ENCODE results near the gene RANGRF. TPM values are rescaled to one million over a fixed set of nuclear protein-coding genes. Genes with fewer than 3 reads are reported as not detected.

Gene RANGRF
- total RNA-seq, 1 donor from 2014 or later, result 13.4 TPM

DNA sequence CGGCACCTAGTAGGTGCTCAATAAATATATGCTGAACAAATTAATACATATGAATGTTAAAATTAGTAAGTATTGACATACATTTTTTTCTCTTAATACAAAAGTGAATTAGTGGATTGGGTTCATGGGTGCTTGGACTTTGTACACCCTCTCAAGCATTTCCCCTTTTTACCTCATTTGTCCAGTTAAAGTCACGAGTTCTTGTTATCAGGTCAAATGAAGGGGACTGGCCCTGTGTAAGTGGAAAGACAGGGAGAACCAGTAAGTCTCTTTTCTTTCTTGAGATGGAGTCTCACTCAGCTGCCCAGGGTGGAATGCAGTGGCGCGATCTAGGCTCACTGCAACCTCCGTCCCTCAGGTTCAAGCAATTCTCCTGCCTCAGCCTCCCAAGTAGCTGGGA lies 13.7 kb upstream of the RANGRF start:
- DNase-seq, result no peak

DNA sequence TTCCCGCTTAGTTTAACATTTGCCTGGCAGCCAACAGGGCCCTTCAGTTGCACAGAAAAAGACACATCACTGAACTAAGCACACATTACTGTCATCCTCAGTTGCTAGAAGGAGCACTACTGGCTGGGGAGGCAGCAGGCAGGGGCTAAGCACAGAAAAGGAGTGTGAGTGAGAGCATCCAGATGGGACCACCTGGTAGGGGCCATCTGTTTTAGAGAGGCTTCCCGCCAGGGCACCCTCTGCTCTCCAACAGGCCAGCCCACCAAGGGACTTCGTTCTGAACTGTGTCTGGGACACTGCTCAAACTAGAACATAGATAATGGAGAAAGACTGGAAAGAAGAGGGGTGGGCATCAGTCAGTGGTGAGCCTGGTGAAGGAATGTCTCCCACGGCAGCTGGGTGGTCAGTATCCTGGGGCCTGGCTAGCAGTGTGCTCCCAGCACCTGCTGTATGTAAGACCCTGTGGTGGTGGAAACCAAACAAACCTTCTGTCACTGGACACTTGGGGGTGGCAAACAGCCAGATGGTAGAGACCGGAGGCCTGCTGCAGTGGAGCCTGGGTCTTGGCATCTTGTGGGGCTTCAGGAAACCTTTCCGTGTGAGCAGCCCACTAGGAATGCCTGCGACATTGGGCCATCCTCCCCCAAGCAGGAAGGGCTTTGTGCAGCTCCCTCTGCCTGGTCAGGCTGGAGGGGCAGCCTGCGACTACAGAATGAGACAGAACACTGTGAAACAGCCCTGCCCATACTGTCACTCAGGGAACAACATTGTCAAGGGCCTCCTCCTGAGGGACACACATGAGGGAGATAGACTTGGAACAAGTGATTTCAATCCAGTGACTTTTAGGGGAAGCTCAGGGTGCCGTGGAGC lies 12.8 kb upstream of the RANGRF start:
- peak; percentile 12 for DNase-seq

DNA sequence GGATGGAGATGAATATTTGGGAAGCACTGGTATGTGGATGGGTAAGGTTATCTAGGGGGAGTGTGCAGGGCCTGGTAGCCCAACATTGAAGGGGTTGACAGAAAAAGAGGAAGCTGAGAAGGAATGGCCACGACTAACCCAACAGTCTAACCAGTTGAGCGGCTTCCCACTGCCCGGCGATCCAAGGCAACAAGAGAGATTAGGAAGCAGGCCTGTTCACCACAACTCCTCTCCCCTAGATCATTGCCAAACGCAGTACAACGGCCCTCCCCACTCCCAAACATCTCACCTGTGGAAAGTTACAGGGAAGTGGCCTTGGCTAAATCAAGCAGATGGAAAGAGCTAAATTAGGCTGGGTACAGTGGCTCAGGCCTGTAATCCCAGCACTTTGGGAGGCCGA lies 11.2 kb upstream of the RANGRF start:
- DNase-seq, result no peak

DNA sequence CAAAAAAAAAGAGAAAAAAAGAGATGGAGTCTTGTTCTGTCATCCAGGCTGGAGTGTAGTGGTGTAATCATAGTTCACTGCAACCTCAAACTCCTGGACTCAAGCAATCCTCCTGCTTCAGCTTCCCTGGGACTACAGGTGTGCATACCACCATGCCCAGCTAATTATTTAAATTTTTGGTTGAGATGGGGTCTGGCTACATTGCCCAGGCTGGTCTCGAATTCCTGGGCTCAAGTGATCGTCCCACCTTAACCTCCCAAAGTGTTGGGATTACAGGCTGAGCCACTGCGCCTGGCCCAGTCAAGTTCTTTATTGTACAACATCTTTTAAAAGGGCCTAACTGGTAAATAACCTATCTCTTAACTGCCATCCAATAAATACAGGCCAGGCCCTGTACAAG lies 6.1 kb upstream of the RANGRF start:
- no peak for DNase-seq

DNA sequence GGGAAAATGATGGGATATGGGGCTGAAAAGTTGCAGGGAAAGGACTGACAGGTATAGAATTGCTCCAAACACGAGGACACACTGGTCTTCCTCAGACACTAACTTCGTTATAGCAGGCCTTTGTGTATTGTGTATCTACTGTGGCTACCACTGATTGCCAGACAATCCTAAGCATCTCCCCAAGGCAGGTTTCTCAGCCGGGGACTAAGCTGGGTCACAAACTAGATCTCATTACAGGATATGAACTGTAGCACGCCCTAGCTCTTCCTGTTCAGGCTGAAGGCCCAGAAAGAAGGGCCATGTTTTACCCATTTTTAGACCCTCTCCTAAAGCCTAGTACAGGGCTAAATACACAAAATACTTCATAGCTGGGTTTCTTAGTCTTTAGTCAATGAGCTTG lies 5.1 kb upstream of the RANGRF start:
- DNase-seq, result no peak

DNA sequence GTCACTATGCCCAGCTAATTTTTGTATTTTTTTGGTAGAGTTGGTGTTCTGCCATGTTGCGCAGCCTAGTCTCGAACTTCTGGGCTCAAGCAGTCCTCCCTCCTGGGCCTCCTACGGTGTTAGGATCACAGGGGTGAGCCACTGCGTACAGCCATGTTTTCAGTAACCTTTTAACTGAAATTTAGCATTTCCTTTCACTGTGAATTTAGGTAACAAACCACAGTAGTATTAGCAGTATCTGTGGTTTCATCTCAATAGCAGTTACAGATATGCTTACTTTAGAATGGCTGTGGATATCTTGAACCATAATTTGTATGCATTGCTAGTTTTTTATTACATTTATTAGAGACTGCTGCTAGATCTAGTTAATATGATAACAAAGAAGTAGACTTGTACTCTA lies 4.3 kb upstream of the RANGRF start:
- DNase-seq, result no peak

DNA sequence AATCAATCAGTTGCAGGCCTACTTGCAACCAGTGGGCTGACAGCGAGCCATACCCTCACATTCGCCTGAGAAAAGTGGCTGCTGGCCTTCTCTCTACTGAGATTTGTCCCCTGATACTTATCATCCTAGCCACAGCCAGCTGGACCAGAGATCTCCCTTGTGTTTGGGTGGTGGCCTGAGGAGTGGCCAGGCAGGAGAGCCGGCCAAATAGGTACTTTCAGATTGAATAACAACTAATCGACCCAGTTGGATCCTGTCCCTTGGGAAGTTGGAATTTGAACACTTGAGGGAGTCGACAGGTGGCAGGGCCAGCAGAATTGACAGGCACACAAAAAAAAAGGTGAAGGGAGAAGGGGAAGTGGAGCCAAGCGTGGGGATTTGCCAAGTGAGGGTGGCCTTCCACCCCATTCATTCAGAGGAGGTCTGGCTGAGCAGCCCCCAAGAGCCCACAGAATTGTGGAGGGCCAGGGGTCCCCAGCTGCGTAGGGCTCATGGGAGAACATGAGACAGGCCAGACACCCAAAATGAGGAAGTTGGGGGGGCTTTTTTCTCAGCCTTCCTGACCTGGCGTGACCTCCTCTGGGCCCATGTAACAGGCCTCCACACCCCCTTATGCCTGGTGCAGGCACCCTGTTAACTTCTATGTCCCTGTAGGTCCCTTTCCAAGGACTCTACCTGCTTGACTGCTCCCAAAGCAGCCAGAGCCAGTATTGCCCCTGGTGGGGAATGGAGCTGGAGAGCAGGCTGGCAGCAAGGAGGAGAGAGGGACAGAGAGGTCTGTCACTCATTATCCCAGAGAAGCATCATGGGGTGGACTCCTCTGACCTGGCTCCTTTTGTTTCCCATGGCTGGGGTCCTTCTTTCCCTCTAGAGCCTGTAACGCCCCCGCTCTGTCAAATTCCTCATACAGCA lies 2.9 kb upstream of the RANGRF start:
- DNase-seq, result no peak

DNA sequence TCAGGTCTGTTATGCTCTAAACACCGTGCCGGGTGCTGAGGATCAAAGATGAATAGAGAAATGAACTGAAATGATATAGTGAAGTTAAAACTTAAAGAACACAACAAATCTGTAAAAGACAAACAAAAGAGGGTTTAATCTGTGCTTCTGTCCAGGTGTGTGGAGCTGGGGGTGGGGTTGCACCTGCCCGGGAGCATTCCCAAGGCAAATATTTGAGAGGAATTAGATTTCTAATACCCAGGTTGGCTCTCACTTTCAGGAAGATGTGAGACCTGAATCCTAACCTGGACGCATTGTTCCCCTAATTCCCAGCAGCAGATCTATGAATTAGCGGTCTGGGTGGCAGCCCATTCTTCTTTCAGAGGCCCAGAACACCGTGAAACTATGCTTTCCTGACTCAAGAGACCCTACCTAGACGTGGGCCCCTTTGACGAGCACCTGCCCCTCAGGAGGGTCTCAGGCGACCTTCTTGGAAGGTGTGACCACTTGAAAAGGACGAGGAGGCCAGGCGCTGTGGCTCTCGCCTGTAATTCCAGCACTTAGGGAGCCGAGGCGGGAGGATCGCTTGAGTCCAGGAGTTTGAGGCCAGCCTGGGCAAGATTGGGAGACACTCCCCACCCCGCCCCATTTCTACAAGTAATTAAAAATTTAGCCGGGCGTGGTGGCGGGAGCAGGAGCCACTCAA lies 677 bp upstream of the RANGRF start:
- DNase-seq, result no peak

DNA sequence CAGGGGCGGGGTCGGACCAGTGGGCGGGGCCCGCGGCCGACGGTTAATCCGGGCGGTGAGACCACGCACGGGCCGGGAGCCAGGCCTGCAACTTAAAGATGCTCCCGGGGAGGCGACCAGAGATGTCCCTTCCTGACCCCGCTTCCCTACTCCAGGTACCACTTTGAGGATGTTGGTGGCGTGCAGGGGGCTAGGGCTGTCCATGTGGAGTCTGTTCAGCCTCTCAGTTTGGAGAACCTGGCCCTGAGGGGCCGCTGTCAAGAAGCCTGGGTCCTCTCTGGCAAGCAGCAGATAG lies 580 bp downstream of the RANGRF start:
- no peak for DNase-seq

DNA sequence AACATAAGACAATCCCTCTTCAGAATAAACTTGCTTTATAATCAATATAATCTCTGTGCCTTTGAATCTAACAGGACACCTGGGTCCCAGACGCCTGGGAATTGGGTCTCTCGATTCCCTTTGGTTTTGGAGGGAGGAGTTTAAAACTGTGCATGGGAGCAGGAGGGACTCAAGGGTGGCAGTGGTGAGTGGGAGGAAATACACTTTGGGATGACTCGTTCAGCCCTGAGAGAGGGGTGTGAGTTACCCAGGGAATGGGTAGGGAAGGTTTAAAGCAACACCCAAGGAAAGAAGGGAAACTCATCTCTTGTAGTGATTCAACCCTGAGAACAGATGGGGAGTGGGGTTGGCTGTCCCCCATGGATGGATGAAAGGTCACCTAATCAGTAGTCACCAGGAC lies 1.6 kb downstream of the RANGRF start:
- no peak for DNase-seq

DNA sequence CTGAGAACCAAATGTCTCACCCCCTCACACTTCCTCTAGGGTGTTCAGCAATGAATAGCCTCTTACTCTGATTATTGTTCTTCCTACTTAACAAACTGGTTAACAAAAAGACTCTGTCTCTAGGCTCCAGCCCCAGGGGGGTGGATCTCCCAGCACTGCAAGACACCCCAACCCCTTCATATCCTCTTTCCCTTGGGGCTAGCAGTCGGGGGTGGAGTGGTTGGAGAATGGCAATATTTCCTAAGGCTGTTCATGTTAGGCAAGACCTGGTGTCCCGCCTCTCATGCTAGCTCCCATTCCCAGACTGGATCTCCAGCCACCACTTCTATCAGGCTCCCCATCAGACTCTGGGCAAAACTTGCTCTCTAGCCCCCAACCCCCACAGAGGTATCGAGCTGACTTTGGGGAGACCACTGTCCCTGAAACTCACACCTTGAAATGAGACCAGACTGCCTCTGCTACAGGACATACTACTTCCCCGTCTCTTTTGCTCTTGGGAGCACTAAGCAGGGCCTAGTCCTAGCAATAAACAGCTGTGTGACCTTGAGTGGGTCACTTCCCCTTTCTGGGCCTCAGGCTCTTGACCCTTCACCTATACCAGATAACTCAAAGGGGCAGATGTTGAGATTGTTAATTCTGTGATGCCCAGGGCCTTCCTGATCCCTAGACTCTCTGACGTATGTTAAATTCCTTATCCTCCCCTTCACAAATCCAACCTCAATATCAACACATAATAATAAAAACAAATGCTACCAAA lies 4.3 kb downstream of the RANGRF start:
- no peak for DNase-seq

DNA sequence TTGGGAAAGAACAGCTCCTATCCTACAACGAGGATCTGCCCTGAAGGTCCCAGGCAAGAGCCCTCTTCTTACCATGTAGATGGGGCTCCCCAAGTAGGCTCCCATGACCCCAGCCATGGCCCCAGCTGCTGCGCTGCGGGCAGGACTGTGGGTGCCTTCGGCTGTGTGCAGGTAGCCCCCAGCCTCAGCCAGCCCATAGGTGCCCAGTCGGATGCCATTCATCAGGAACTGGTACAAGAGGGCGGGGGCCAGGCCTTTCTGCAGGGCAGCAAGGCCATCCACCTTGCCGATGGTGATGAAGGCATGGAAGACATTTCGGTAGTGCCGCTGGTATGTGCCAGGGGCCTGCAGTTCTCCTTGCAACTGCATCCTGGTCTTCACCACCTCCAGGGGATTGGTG lies 5.9 kb downstream of the RANGRF start:
- no peak for DNase-seq

DNA sequence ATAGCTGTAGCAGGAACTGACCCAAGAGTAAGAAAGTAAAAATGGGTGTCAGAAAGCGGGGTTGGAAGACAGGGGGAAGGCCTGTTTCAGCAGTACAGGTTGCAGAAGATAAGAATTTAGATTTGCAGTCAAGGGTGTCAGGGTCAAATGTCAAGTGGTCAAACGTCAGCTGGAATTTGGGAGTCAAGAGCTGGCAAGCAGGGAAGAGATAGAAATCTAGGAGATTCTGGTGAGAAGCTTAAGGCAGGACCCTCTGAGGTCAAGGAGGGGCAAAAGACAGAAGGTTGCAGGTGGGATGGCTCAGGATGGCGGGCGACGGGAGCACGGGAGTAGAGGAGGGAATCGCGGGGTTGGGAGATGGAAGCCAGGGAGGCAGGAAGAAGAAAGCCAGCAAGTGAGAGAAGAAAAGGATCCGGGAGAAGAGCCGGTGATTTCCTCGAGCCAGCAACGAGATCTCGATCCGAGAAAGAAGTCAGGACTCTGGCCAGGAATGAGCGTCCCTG lies 6.4 kb downstream of the RANGRF start:
- no peak for DNase-seq

DNA sequence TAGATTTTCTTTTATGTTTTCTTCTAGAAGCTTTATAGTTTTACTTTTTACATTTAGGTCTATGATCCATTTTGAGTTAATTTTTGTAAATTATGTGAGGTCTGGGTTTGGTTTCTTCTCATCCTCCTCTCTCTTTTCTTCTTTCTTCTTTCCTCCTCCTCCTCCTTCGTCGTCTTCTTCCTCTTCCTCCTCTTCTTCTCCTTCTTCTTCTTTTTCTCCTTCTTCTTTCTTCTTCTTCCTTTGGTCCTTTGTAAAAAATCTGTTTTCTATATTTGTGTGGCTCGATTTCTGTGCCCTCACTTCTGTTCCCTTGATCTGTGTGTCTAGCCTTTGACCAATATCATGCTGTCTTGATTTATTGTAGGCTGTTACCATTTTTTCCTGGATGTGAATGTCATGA lies 11.8 kb downstream of the RANGRF start:
- DNase-seq, result no peak

DNA sequence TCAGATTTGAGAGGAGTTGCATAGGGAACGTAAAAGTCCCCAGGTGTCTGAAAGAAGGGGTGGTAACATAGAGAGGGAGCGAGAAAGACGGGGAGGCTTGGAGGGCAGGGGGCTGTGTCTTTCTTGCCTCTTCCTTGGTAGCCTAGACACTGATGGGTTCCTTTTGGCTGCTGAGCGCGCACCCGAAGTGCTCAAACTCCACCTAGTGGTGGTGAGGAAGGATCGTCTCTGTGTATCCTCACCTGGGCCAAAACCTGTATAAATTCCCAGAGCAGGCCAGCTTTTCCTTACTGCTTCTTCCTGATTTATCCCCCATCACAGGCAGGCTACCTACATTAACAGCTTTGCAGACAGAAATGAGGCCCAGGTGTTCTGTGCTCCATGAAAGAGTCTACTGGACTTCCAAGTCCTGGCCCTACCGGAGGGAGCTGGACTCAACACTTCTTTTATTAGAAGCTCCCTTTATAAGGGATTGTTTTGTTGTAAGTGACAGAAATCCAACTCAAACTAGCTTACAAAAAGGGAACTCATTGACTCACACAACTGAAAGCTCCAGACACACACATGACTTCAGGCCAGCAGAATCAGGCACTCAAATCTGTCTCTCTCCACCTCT lies 12.3 kb downstream of the RANGRF start:
- DNase-seq, result peak; percentile 84

DNA sequence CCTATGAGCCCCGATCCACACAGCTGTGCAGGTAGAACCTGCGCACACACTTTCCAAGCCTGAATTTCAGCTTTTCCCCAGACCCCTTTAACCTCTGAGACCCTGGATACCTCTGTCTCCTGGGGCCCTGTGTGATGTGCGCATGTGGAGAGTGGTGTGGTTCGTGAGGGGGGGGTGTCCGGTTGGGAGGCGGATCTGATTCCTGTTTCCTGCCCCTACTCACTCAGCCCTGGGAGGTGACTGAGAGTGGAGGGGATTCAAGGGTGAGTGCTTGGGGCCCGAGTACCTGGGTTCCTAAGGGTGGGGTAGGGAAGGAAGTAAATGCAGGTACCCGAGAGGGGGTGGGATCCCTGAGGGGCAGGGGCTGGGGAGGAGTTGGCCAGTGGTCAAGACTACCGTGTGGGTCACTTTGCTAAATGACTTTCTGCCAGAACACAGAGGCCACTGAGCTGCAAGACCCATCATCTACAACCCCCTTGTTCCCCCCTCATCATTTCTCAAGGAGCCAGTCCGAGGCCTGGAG lies 22.2 kb downstream of the RANGRF start:
- DNase-seq, result peak; percentile 72

DNA sequence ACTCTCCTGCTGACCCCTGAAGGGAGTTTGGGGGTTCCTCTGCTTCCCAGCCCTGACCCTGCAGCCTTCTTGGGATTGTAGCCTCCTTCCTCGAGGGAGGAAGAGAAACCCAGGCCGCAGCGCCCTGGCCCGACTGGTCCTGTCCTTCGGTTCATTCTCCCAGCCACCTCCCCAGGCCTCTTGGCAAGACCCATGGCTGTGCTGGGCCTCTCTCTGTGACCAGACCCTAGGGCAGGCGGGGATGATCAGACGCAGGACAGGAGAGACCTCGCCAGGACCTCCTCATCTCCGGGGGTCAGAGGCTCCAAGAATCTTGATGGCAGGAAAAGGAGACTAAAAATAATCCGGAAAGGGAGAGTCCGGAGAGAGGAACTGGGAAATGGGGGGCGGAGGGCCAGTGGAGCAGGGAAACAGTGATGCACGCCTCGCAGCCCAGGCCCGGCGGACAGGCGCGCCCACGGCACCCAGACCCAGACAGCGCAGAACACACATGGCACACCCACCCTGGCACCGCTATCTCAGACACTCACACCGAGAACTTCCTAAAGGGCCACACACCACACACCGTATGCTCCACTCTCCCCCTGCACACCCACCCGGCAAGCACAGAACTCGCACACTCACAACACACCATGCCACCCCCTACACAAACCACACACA lies 22.8 kb downstream of the RANGRF start:
- peak; percentile 48 for DNase-seq

DNA sequence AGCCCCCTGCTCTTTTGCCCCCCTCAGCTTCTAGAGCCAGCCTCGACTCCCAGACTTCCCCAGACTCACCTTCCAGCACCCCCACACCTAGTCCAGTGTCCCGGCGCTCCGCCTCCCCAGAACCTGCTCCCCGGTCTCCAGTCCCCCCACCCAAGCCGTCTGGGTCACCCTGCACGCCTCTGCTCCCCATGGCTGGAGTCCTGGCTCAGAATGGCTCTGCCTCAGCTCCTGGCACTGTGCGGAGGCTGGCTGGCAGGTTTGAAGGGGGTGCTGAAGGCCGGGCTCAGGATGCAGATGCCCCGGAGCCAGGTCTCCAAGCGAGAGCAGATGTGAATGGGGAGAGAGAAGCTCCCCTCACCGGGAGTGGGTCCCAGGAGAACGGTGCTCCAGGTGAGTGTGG lies 23.8 kb downstream of the RANGRF start:
- no peak for DNase-seq

DNA sequence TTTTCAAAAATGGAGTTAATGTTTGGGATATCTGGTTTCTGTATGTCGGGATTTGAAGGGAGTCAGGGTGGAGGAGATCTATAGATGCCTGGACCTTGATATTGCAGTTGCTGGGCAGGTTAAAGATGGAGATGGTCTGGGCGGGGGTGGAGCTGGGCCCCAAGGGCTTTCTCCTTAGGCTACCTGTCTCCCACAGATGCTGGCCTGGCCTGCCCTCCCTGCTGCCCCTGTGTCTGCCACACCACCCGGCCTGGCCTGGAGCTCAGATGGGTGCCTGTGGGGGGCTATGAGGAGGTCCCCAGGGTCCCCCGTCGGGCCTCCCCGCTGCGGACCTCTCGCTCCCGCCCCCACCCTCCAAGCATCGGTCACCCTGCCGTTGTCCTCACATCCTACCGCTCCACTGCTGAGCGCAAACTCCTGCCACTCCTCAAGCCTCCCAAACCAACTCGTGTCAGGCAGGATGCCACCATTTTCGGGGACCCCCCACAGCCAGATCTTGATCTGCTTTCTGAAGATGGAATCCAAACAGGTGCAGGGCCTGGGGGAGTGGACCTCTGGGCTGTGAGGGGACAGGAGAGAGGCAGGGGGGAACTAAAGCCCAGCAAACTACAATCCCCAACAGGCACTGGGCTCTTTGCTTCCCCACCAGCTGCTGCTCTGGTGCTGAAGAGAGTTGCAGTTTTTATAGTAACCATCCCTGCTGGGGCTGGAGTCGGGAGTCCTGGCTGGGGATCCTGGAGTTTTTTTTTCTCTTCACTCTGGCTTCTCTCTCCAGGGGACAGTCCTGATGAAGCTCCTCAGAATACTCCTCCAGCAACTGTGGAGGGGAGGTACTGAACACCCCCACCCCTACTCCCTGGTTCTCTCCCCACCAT lies 24.5 kb downstream of the RANGRF start:
- no peak for DNase-seq

Data from dermis blood vessel endothelial cell (primary cell).